HepG2 (cell line): Measurements from ENCODE around the gene PEF1. TPM values are rescaled to one million over a fixed set of nuclear protein-coding genes. Genes with fewer than 3 reads are reported as not detected.

ENCODE experiments used
- BCL3 ChIP-seq: sonication (generic); formaldehyde crosslinking; IDR thresholded peaks from 2 replicates; pipeline ENCODE4 v1.5.1; 2020; ENCODE audit warnings: mild to moderate bottlenecking, missing genetic modification reagents, moderate library complexity
- DMTF1 ChIP-seq: sonication (generic); formaldehyde crosslinking; IDR thresholded peaks from 2 replicates; pipeline ENCODE4 v1.4.0; 2020; ENCODE audit warnings: mild to moderate bottlenecking, missing genetic modification reagents
- DNMT1 ChIP-seq: sonication (generic); formaldehyde crosslinking; IDR thresholded peaks from 2 replicates; pipeline ENCODE4 v1.5.1; 2020; ENCODE audit warnings: mild to moderate bottlenecking, missing genetic modification reagents
- DR1 ChIP-seq: sonication (generic); formaldehyde crosslinking; IDR thresholded peaks from 2 replicates; pipeline ENCODE4 v1.8.0; 2021; ENCODE audit warnings: mild to moderate bottlenecking, missing genetic modification reagents, inconsistent platforms
- FOXK2 ChIP-seq: fragments of 450-650 bp; IDR thresholded peaks from 2 replicates; pipeline ENCODE4 v1.6.1; 2016
- HOXA7 ChIP-seq: sonication (generic); formaldehyde crosslinking; IDR thresholded peaks from 2 replicates; pipeline ENCODE4 v1.8.1; 2022; ENCODE audit warnings: mild to moderate bottlenecking, missing genetic modification reagents, moderate library complexity
- KDM5B ChIP-seq: sonication (generic); formaldehyde crosslinking; IDR thresholded peaks from 2 replicates; pipeline ENCODE4 v1.4.0; 2020; ENCODE audit warnings: missing genetic modification reagents, mild to moderate bottlenecking, borderline replicate concordance
- MTERF4 ChIP-seq: sonication (generic); formaldehyde crosslinking; IDR thresholded peaks from 2 replicates; pipeline ENCODE4 v1.8.0; 2023; ENCODE audit warnings: mild to moderate bottlenecking, missing genetic modification reagents
- NR0B2 ChIP-seq: sonication (generic); formaldehyde crosslinking; IDR thresholded peaks from 2 replicates; pipeline ENCODE4 v1.4.0; 2020; ENCODE audit warnings: mild to moderate bottlenecking, missing genetic modification reagents
- PLRG1 ChIP-seq: fragments of 450-650 bp; conservative IDR thresholded peaks from 2 replicates; pipeline ENCODE4 v1.6.1; 2016
- RBM39 ChIP-seq: fragments of 200-400 bp; formaldehyde crosslinking; IDR thresholded peaks from one replicate; pipeline ENCODE4 v1.6.1; 2018; ENCODE audit warnings: antibody characterized with exemption, mild to moderate bottlenecking, low read depth, low read length; ENCODE audit not compliant: poor library complexity, severe bottlenecking
- RELA ChIP-seq: sonication (generic); formaldehyde crosslinking; IDR thresholded peaks from 2 replicates; pipeline ENCODE4 v1.4.0; 2020; ENCODE audit warnings: missing genetic modification reagents
- YY1 ChIP-seq: IDR thresholded peaks from 2 replicates; pipeline ENCODE4 v1.6.1; 2011; ENCODE audit warnings: low read length, low read depth, moderate library complexity, mild to moderate bottlenecking; ENCODE audit not compliant: insufficient read depth, insufficient replicate concordance
- ZMAT5 ChIP-seq: sonication (generic); formaldehyde crosslinking; IDR thresholded peaks from 2 replicates; pipeline ENCODE4 v1.5.0; 2020; ENCODE audit warnings: mild to moderate bottlenecking, low read depth, missing genetic modification reagents, borderline replicate concordance
- ZNF30 ChIP-seq: sonication (generic); formaldehyde crosslinking; IDR thresholded peaks from 2 replicates; pipeline ENCODE4 v1.5.0; 2020; ENCODE audit warnings: mild to moderate bottlenecking, missing genetic modification reagents
- ZNF451 ChIP-seq: sonication (generic); formaldehyde crosslinking; IDR thresholded peaks from 2 replicates; pipeline ENCODE4 v1.5.0; 2020; ENCODE audit warnings: mild to moderate bottlenecking, missing genetic modification reagents
- ZNF530 ChIP-seq: sonication (generic); formaldehyde crosslinking; IDR thresholded peaks from 2 replicates; pipeline ENCODE4 v1.5.0; 2020; ENCODE audit warnings: low read depth, mild to moderate bottlenecking, missing genetic modification reagents
- ZNF556 ChIP-seq: sonication (generic); formaldehyde crosslinking; IDR thresholded peaks from 2 replicates; pipeline ENCODE4 v1.4.0; 2020; ENCODE audit warnings: mild to moderate bottlenecking, missing genetic modification reagents, borderline replicate concordance
- ZNF570 ChIP-seq: sonication (generic); formaldehyde crosslinking; IDR thresholded peaks from 2 replicates; pipeline ENCODE4 v1.4.0; 2020; ENCODE audit warnings: mild to moderate bottlenecking, missing genetic modification reagents, borderline replicate concordance
- ZNF597 ChIP-seq: sonication (generic); formaldehyde crosslinking; IDR thresholded peaks from 2 replicates; pipeline ENCODE4 v1.5.0; 2020; ENCODE audit warnings: missing genetic modification reagents
- ZNF615 ChIP-seq: sonication (generic); formaldehyde crosslinking; IDR thresholded peaks from 2 replicates; pipeline ENCODE4 v1.5.0; 2020; ENCODE audit warnings: mild to moderate bottlenecking, missing genetic modification reagents, borderline replicate concordance
- ZNF724P ChIP-seq: sonication (generic); formaldehyde crosslinking; IDR thresholded peaks from 2 replicates; pipeline ENCODE4 v1.8.0; 2022; ENCODE audit warnings: missing genetic modification reagents, borderline replicate concordance
- ZNF792 ChIP-seq: IDR thresholded peaks from 2 replicates; pipeline ENCODE4 v1.6.1; 2016
- ZSCAN29 ChIP-seq: sonication (generic); formaldehyde crosslinking; conservative IDR thresholded peaks from 2 replicates; pipeline ENCODE4 v1.4.0; 2020; ENCODE audit warnings: mild to moderate bottlenecking, missing genetic modification reagents
- polyA plus RNA-seq, 8 experiments: library from polyadenylated mRNA; depleted of rRNA in 3 of 8; stranded (reverse) in 7 of 8; unstranded in 1 of 8; fragments of >200 nt; fragmentation: Illumina TruSeq in 4 of 8; extraction: Trizol in 4 of 8; gene quantifications; 2 replicates each; pipeline versions ENCODE4 v1.2.1 to v1.2.3, GENCODE V29; 2011 to 2016; ENCODE audit warnings: low read depth in 4 of 8, missing spikeins in 1 of 8, mixed read lengths in 1 of 8; ENCODE audit not compliant: insufficient read depth in 1 of 8
- total RNA-seq, 5 experiments: library from RNA; depleted of rRNA; stranded (reverse); fragments of >200 nt; fragmentation: Illumina TruSeq; extraction: Trizol; gene quantifications; 2 replicates each; pipeline ENCODE4 v1.2.3, GENCODE V29; 2016; ENCODE audit warnings: low read depth in 1 of 5

The PEF1 gene
- total and polyA plus RNA-seq, 2 of the 13 experiments (the other 11 are each of a cell fraction or from before 2014, with no cell fraction given), result 57.1 to 57.8 TPM

- peak; percentile 98 for TF ChIP-seq YY1
- TF ChIP-seq RBM39, result peak; percentile 51
- TF ChIP-seq ZNF570 (CRISPR knock-in tag), result no peak
- peak; percentile 72; the same call in 1 of the 2 replicates for TF ChIP-seq ZSCAN29 (CRISPR knock-in tag)
- no peak for TF ChIP-seq ZMAT5 (CRISPR knock-in tag)
- TF ChIP-seq ZNF556 (CRISPR knock-in tag), result no peak
- TF ChIP-seq BCL3 (CRISPR knock-in tag), result peak; percentile 78
- TF ChIP-seq ZNF792 (CRISPR knock-in tag), result peak; percentile 2
- no peak for TF ChIP-seq ZNF615 (CRISPR knock-in tag)
- TF ChIP-seq FOXK2, result peak; percentile 35; the same call in 1 of the 2 replicates
- TF ChIP-seq DMTF1 (CRISPR knock-in tag), result no peak
- peak; percentile 79; the same call in 1 of the 2 replicates for TF ChIP-seq ZNF30 (CRISPR knock-in tag)
- no peak for TF ChIP-seq HOXA7
- TF ChIP-seq ZNF724P, result peak; percentile 74; the same call in 1 of the 2 replicates
- TF ChIP-seq KDM5B (CRISPR knock-in tag), result peak; percentile 92
- no peak for TF ChIP-seq ZNF530 (CRISPR knock-in tag)
- TF ChIP-seq NR0B2 (CRISPR knock-in tag), result no peak
- TF ChIP-seq RELA, result no peak
- TF ChIP-seq MTERF4 (CRISPR knock-in tag), result 0 out of 2 replicates have a peak, but pooled peaks have one; percentile 49
- peak; percentile 20; the same call in 1 of the 2 replicates for TF ChIP-seq DNMT1 (CRISPR knock-in tag)
- TF ChIP-seq ZNF597 (CRISPR knock-in tag), result no peak
- TF ChIP-seq DR1, result no peak
- TF ChIP-seq ZNF451, result peak; percentile 86
- no peak for TF ChIP-seq PLRG1
Observed at GRCh38 chr1:31644560-31645273, at the start of gene PEF1 (continued).
